Stimulated activated CD8-positive, alpha-beta memory T cell treated with anti-CD3 and anti-CD28 coated beads, Interleukin-12 subunit alpha, Interleukin-12 subunit beta, amount 100 ng/mL, for 4 hours (primary cell): ENCODE measurements around the gene KIF16B.
"Not testable (repeated sequence)": the region's sequence is repeated elsewhere in the genome, so short reads cannot be mapped to it uniquely, and the experiment has no call there.

Source experiments
- DNase-seq: peaks from one replicate; pipeline ENCODE4 v3.0.0-alpha.2; 2020; ENCODE audit warnings: low read depth

The KIF16B gene

GRCh38 chr20:16595376-16595775 lies 22.1 kb upstream of the KIF16B start:
- DNase-seq = no peak

GRCh38 chr20:16590041-16590633 lies 16.9 kb upstream of the KIF16B start:
- no peak for DNase-seq

GRCh38 chr20:16589623-16590022 lies 16.4 kb upstream of the KIF16B start:
- DNase-seq = no peak

- no peak for DNase-seq
Observed at GRCh38 chr20:16588241-16588640, 15.0 kb upstream of the KIF16B start.

- DNase-seq = no peak
Observed at GRCh38 chr20:16587066-16587465, 13.8 kb upstream of the KIF16B start.

GRCh38 chr20:16583474-16583873 lies 10.2 kb upstream of the KIF16B start:
- DNase-seq = no peak

- no peak for DNase-seq
Observed at GRCh38 chr20:16581241-16581640, 8.0 kb upstream of the KIF16B start.

- DNase-seq = no peak
Observed at GRCh38 chr20:16580620-16581019, 7.4 kb upstream of the KIF16B start.

- DNase-seq = no peak
Observed at GRCh38 chr20:16580147-16580546, 6.9 kb upstream of the KIF16B start.

GRCh38 chr20:16576219-16576618 lies 3.0 kb upstream of the KIF16B start:
- no peak for DNase-seq

GRCh38 chr20:16575390-16576140 lies 2.3 kb upstream of the KIF16B start:
- no peak for DNase-seq

GRCh38 chr20:16574656-16575355 lies 1.6 kb upstream of the KIF16B start:
- DNase-seq = peak; percentile 67

- no peak for DNase-seq
Observed at GRCh38 chr20:16571333-16571732, 1.9 kb downstream of the KIF16B start.

- no peak for DNase-seq
Observed at GRCh38 chr20:16569246-16570153, 3.7 kb downstream of the KIF16B start.

- no peak for DNase-seq
Observed at GRCh38 chr20:16566080-16566479, 7.2 kb downstream of the KIF16B start.

GRCh38 chr20:16564079-16564478 lies 9.2 kb downstream of the KIF16B start:
- DNase-seq = not testable (repeated sequence)

GRCh38 chr20:16563066-16563806 lies 10.0 kb downstream of the KIF16B start:
- no peak for DNase-seq

GRCh38 chr20:16562259-16562658 lies 11.0 kb downstream of the KIF16B start:
- DNase-seq = no peak

GRCh38 chr20:16560661-16561060 lies 12.6 kb downstream of the KIF16B start:
- no peak for DNase-seq

- DNase-seq = no peak
Observed at GRCh38 chr20:16560216-16560615, 13.0 kb downstream of the KIF16B start.

- DNase-seq = no peak
Observed at GRCh38 chr20:16556301-16556700, 16.9 kb downstream of the KIF16B start.
